Activated naive CD8-positive, alpha-beta T cell treated with anti-CD3 and anti-CD28 coated beads, Interleukin-2, amount 50 U/mL, for 24 hours (primary cell): ENCODE measurements around the gene ARHGDIG.

ENCODE experiments used
- ATAC-seq: fragments of 150-1000 bp; cut with Tn5 transposase; one replicate; pipeline ENCODE4 v1.10.0; 2021
- DNase-seq: peaks from one replicate; pipeline ENCODE4 v3.0.0; 2021
- H3K27ac Mint-ChIP-seq: one replicate; pipeline ENCODE4 v1.8.0; 2021; ENCODE audit warnings: mild to moderate bottlenecking, mixed read lengths
- H3K27me3 Mint-ChIP-seq: one replicate; pipeline ENCODE4 v1.8.0; 2021; ENCODE audit warnings: mixed read lengths
- H3K36me3 Mint-ChIP-seq: one replicate; pipeline ENCODE4 v1.8.0; 2021; ENCODE audit warnings: low read depth, mixed read lengths
- H3K4me1 Mint-ChIP-seq: one replicate; pipeline ENCODE4 v1.8.0; 2021; ENCODE audit warnings: mixed read lengths
- H3K4me3 Mint-ChIP-seq: one replicate; pipeline ENCODE4 v1.8.0; 2021; ENCODE audit warnings: mild to moderate bottlenecking, moderate library complexity, mixed read lengths
- H3K9me3 Mint-ChIP-seq: one replicate; pipeline ENCODE4 v1.8.0; 2021; ENCODE audit warnings: mixed read lengths

ARHGDIG gene

DNA sequence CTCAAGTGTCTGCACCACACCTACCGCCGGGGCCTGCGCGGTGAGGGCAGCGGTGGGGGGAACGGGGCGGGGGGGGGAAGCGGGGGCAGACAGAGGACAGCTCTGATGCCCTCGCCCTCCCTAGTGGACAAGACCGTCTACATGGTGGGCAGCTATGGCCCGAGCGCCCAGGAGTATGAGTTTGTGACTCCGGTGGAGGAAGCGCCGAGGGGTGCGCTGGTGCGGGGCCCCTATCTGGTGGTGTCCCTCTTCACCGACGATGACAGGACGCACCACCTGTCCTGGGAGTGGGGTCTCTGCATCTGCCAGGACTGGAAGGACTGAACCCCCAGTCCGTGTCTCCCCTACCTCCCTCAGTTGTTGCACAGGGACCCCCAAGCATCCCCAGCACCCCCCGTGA is 2.1 kb downstream of the ARHGDIG start:
- Mint-ChIP-seq H3K4me3 (no peak overlapping the region), H3K9me3 (no peaks in the 10 kb centered on the region)
- no peak for ATAC-seq

DNA sequence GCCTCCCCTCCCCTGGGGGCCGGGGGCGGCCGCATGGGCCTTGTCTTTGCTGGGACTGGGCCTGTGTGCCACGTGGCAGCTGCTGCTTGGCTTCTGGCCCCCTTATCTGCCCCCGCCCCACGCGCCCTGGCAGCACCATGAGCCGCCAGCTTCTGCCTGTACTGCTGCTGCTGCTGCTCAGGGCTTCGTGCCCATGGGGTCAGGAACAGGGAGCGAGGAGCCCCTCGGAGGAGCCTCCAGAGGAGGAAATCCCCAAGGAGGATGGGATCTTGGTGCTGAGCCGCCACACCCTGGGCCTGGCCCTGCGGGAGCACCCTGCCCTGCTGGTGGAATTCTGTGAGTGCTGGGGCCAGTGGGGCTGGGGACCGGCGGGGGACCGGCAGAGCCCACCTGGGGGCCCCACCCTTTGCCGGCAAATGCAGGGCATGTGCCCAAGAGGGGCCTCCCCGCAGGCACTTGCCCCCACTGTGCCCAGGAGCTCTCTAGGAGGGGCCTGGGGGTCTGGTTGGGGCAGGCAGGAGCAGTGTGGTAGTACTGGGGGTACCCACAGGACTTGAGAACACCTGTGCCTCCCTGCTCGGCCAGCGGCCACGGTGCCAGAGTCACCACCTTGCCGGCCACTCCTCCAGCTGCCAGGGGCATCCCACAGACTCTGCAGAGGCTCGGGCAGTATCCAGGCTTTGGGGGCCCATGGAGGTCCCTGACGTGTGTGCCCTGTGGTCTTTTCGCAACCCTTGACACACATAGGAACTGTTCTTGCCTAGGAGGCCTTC is 2.8 kb downstream of the ARHGDIG start, which contains the start of gene PDIA2:
PDIA2 (plus strand) TSS at position 132 of the 773 bp plus-strand sequence; CDS start at position 138, 6 bp downstream.
- H3K27me3 Mint-ChIP-seq: peaks cover 5% of the 10 kb centered on the region
- H3K4me1 Mint-ChIP-seq: peaks cover 6% of the 10 kb centered on the region
- DNase-seq: no peak
- H3K27ac Mint-ChIP-seq: no peak within 1 kb of the TSS
- H3K4me3 Mint-ChIP-seq: no peak within 1 kb of the TSS
- no peaks in the 10 kb centered on the region for H3K9me3 Mint-ChIP-seq
- no peak for ATAC-seq
- H3K36me3 Mint-ChIP-seq: peaks cover 14% of the 10 kb centered on the region

More for the DNA sequence above, 2.1 kb downstream of the ARHGDIG start:
- peaks cover 5% of the 10 kb centered on the region for H3K27me3 Mint-ChIP-seq
- no peak for DNase-seq
- H3K4me1 Mint-ChIP-seq: peaks cover 6% of the 10 kb centered on the region
- H3K27ac Mint-ChIP-seq: no peak overlapping the region
- H3K36me3 Mint-ChIP-seq: peaks cover 9% of the 10 kb centered on the region

DNA sequence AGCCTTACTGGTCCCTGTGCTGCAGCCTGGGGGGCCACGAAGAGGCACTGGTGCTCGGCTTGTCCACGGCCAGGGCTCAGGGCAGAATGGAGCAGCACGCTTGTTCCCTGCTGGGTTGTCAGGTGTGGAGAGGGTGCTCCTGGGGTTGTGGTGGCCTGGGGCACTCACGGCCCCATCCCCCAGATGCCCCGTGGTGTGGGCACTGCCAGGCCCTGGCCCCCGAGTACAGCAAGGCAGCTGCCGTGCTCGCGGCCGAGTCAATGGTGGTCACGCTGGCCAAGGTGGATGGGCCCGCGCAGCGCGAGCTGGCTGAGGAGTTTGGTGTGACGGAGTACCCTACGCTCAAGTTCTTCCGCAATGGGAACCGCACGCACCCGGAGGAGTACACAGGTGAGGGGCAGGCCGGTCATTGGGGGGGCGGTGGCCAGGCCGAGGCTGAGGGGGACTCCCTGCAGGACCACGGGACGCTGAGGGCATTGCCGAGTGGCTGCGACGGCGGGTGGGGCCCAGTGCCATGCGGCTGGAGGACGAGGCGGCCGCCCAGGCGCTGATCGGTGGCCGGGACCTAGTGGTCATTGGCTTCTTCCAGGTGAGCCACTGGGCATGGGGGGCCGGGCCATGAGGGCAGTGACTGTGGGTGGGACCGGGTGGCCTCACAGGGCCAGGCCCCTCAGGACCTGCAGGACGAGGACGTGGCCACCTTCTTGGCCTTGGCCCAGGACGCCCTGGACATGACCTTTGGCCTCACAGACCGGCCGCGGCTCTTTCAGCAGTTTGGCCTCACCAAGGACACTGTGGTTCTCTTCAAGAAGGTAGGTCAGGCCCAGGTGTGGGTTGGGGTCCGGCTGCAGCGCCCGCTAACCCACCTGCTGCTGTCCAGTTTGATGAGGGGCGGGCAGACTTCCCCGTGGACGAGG is 4.1 kb downstream of the ARHGDIG start:
- no peaks in the 10 kb centered on the region for H3K27me3 Mint-ChIP-seq
- no peak overlapping the region for H3K4me3 Mint-ChIP-seq
- H3K9me3 Mint-ChIP-seq: no peaks in the 10 kb centered on the region
- H3K27ac Mint-ChIP-seq: no peak overlapping the region
- no peaks in the 10 kb centered on the region for H3K4me1 Mint-ChIP-seq
- ATAC-seq (no peak), DNase-seq (no peak)
- peaks cover 14% of the 10 kb centered on the region for H3K36me3 Mint-ChIP-seq

DNA sequence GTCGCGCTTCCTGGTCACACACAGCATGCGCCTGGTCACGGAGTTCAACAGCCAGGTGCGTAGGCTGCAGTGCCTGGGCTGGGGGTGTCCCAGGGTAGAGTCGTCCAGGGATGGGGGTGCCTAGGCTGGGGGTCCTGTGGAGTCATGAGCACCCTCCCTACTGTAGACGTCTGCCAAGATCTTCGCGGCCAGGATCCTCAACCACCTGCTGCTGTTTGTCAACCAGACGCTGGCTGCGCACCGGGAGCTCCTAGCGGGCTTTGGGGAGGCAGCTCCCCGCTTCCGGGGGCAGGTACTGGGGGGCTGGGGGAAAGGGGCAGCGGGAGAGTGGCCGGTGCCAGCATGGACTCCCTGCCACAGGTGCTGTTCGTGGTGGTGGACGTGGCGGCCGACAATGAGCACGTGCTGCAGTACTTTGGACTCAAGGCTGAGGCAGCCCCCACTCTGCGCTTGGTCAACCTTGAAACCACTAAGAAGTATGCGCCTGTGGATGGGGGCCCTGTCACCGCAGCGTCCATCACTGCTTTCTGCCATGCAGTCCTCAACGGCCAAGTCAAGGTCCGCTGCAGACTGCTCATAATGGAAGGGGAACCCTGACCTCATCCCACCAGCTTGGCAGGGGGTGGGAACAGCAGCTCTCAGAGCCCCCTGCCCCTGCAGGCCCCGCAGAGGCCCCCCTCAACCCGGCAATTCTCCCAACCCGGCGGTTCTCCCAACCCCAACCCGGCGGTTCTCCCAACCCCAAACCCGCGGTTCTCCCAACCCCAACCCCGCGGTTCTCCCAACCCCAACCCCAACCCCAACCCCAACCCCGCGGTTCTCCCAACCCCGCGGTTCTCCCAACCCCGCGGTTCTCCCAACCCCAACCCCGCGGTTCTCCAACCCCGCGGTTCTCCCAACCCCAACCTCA is 5.0 kb downstream of the ARHGDIG start:
- no peaks in the 10 kb centered on the region for H3K4me1 Mint-ChIP-seq
- H3K4me3 Mint-ChIP-seq: no peak overlapping the region
- no peak overlapping the region for H3K27ac Mint-ChIP-seq
- H3K27me3 Mint-ChIP-seq: no peaks in the 10 kb centered on the region
- no peaks in the 10 kb centered on the region for H3K9me3 Mint-ChIP-seq
- H3K36me3 Mint-ChIP-seq: peaks cover 14% of the 10 kb centered on the region
- ATAC-seq (no peak), DNase-seq (no peak)

DNA sequence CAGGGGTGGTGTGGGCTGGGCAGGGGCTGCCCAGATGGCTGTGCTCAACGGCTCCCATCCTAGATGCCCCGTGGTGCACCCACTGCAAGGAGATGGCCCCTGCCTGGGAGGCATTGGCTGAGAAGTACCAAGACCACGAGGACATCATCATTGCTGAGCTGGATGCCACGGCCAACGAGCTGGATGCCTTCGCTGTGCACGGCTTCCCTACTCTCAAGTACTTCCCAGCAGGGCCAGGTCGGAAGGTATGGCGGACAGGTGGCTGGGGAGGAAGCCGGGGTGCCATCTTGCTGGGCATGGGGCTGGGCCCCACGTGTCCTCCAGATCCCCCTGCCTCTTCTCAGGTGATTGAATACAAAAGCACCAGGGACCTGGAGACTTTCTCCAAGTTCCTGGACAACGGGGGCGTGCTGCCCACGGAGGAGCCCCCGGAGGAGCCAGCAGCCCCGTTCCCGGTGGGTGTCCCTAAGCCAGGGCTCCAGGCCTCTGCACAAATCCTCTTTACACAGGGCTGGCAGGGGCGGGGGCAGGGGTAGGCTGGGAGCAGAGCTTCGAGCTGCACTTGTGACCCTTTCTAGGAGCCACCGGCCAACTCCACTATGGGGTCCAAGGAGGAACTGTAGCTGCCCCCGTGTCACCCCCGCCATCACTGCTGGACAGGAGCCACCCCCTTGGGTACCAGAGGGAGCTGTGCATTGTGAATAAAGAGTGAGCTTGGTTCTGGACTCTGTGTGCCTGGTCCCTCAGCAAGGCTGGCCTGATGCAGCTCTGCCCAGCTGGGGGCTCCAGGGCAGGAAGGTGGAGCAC is 6.3 kb downstream of the ARHGDIG start:
- Mint-ChIP-seq H3K27ac (no peak overlapping the region), H3K27me3 (no peaks in the 10 kb centered on the region), H3K36me3 (peaks cover 14% of the 10 kb centered on the region), H3K4me3 (no peak overlapping the region), H3K9me3 (no peaks in the 10 kb centered on the region), H3K4me1 (no peaks in the 10 kb centered on the region)
- no peak for ATAC-seq
- DNase-seq: no peak

DNA sequence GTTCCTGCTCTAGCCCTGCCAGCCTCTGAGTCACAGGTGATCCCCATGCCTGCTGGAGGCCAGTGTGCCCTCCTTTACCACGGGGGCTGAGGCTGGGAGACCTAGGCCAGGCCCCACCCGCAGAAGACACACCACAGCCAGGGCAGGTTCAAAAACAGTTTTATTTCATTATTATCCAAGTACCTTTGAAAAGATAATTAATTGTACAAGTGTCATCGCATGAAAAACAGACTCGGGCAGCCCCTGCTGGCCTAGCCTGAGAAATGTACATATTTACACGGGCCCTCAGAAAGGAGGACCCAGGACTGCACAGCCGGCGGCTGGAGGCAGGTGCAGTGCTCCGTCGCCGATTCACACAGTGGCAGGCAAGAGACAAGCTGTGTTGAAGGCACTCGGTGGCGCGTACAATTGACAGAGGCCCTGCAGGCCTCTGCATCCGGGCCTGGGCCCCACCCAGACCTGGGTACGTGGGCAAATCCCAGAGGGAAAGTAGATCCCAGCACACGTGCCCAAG is 7.0 kb downstream of the ARHGDIG start:
- no peaks in the 10 kb centered on the region for H3K4me1 Mint-ChIP-seq
- DNase-seq (no peak), ATAC-seq (no peak)
- H3K27ac Mint-ChIP-seq: no peak overlapping the region
- no peak overlapping the region for H3K4me3 Mint-ChIP-seq
- H3K36me3 Mint-ChIP-seq: peaks cover 14% of the 10 kb centered on the region
- H3K9me3 Mint-ChIP-seq: no peaks in the 10 kb centered on the region
- H3K27me3 Mint-ChIP-seq: no peaks in the 10 kb centered on the region

DNA sequence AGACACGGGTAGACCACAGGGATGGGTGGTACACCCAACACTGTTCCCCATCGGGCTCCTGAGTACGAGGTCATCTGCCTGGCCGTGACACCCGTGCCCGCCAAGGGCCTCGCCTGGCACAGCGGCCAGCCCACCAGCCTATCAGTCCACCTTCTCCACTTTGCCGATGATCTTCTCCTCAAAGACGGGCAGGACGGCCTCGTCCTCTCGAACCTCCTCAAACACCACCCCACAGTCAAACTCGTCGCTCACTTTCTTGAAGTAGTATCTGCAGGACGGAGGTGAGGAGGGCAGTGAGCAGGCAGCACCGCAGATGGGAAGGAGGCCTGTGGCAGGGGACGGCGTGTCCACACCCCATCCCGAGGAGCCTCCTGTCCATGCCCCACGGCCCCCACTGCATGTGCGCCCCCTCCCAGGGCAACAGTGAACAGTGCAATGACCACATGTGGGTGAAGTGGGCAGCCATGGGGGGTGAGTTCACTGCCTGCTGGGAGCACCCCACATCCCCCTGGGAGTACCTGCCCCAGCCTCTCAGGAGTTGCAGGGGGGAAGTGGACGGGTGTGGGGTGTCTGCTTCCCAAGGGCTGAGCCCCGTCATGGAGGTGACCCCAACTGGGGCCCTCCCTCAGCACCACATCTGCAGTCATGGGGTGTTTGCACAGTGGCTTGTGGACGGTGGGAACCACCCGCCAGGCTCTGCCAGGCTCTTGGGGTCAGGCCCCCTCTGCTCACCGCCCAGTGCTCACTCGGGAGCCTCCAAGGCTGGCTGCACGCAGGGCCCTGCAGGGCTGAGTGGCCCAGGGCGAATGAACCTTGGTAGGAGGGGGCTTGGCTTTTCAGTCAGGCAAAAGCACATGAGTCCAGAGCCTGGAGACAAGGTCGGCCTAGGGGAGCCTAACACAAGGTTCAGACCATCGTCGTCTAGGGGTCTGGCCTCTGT is 7.9 kb downstream of the ARHGDIG start:
- DNase-seq (no peak), ATAC-seq (no peak)
- Mint-ChIP-seq H3K27me3 (no peaks in the 10 kb centered on the region), H3K4me1 (no peaks in the 10 kb centered on the region), H3K36me3 (peaks cover 14% of the 10 kb centered on the region), H3K4me3 (no peak overlapping the region), H3K9me3 (no peaks in the 10 kb centered on the region), H3K27ac (no peak overlapping the region)

DNA sequence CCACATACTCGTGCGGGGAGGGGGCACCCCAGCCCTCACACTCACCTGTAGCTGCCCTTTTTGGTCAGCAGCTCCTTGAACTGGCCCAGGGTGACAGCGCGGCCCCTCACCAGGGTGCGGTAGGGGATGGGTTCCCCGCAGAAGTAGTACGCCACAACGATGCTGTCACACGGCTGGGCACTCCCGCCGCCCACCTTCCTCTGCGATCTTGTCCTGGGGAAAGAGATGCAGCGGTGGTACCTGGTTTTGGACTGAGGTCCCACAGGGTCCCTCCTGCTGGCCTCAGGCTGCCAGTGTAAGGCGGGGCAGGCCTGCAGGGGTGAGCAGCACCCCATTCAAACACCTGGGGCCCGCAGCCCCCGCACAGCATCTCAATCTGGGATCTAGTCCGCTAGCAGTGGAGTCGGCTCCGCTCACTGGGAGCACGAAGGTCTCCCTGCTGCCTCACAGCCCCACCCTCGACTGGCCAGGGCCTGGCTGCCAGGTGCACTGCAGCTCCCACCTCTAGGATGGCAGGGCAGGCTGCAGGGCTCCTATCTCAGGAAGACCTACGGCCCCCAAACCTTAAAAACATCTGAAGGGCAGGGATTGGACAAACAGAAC is 9.1 kb downstream of the ARHGDIG start:
- H3K4me3 Mint-ChIP-seq: no peak overlapping the region
- peaks cover 19% of the 10 kb centered on the region for H3K36me3 Mint-ChIP-seq
- H3K27ac Mint-ChIP-seq: no peak overlapping the region
- no peaks in the 10 kb centered on the region for H3K9me3 Mint-ChIP-seq
- H3K4me1 Mint-ChIP-seq: no peaks in the 10 kb centered on the region
- no peaks in the 10 kb centered on the region for H3K27me3 Mint-ChIP-seq
- DNase-seq: no peak
- ATAC-seq: no peak

DNA sequence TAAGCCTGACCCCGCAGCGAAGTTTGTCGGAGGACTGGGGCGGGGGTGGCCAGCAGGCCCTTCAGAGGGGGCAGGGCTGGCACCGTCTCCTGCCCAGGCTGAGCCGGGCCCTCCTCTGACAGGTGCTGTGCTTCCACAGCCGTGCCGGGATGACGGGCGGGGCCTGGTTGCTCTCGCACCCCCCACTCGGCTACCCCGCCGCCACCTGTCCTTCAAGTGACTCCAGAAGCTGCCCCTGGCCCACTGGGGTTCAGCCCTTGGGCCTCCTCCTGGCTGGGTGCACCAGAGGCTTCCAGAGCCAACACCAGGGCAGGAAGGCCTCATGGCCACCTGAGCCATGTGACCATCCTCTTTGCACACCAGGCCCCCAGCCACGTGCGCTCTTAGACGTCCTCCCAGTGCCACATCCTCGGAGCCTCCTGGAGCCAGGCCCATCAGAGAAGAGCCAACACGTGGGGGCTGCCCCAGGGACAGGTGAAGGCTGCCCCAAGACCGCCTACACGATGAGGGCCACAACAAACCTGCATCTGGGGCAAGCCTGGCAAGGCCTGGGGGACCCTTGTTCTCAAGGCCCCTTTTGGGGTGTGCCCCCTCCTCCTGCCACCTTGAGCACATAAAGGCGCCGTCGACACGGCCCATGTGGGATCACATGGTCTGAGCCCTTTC is 9.8 kb downstream of the ARHGDIG start:
- no peak for ATAC-seq
- Mint-ChIP-seq H3K4me1 (no peaks in the 10 kb centered on the region), H3K27me3 (no peaks in the 10 kb centered on the region), H3K27ac (no peak overlapping the region), H3K36me3 (peaks cover 19% of the 10 kb centered on the region), H3K4me3 (no peak overlapping the region), H3K9me3 (no peaks in the 10 kb centered on the region)
- no peak for DNase-seq

DNA sequence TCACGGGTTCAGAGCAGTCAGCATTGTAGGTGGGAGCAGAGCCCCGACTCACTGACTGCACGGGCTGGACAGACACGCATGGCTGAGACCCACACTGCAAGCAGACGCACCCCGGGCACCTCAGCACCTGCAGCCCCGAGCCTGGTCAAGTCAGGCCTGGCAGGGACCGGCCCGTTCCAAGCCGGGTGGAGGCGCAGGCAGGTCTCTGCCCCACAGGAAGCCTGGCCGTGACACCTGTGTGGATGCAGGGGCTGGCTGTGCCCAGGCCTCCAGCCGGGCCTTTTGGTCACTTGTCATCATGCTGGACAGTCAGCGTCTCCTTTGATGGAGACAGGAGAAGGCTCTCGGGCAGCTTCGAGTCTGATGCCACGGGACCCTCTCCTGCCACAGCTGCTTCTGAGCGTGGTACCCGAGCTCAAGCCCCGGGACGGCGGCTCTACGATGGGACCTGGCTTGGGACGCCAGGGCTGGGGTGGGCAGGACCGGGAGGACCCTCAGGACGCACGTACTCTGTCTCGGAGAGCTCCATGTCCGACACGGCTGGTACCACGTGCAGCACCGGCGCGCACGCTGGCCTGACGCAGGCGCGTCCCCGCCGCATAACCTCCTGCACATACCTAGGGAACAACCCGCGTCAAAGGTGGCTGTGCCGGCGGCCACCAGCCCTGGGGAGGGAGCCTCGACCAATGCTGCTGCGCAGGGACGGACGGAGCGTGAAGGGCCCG is 10.5 kb downstream of the ARHGDIG start:
- peaks cover 19% of the 10 kb centered on the region for H3K36me3 Mint-ChIP-seq
- H3K27ac Mint-ChIP-seq: no peak overlapping the region
- ATAC-seq (no peak), DNase-seq (no peak)
- H3K9me3 Mint-ChIP-seq: no peaks in the 10 kb centered on the region
- H3K4me3 Mint-ChIP-seq: no peak overlapping the region
- no peaks in the 10 kb centered on the region for H3K4me1 Mint-ChIP-seq
- H3K27me3 Mint-ChIP-seq: no peaks in the 10 kb centered on the region

DNA sequence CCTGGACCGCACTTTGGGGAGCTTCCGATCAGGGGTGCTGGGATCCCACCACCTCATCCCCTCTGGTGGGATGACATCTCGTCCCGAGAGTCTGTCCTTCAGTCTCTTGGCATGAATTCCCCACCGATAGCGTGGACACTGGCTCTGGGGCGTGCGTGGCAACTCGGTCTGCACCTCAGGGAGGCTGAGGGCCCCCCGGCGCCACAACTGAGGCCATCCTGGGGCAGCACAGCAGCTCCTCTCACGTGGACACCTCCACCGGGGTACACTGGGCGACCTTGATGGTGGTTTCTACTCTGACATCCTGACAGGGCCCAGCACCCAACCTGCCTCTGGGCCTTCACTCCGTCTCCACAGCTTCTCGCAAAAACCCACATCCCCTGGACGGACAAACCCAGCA is 11.1 kb downstream of the ARHGDIG start:
- Mint-ChIP-seq H3K27ac (no peak overlapping the region), H3K4me1 (no peaks in the 10 kb centered on the region), H3K27me3 (no peaks in the 10 kb centered on the region), H3K4me3 (no peak overlapping the region), H3K9me3 (no peaks in the 10 kb centered on the region), H3K36me3 (peaks cover 15% of the 10 kb centered on the region)
- ATAC-seq: no peak
- no peak for DNase-seq
